Tibial nerve (tissue), 4 donors: Measurements from ENCODE around the gene DLST.

Experiments used
- CTCF ChIP-seq, 5 experiments: fragments of 200-600 bp in 3 of 5; fragments of 450-650 bp in 2 of 5; sonication (generic) in 3 of 5; IDR thresholded peaks; one replicate each; pipeline ENCODE4 v1.5.1; 2016 to 2019; ENCODE audit warnings: antibody characterized with exemption in 5 of 5, mild to moderate bottlenecking in 3 of 5, moderate library complexity in 2 of 5
- EP300 ChIP-seq, 2 donors: sonication (generic); formaldehyde crosslinking; IDR thresholded peaks; one replicate each; pipeline ENCODE4 v1.6.1; 2017; ENCODE audit warnings: antibody characterized with exemption in 2 of 2, mild to moderate bottlenecking in 1 of 2
- POLR2A ChIP-seq, 2 donors: fragments of 450-650 bp; IDR thresholded peaks; one replicate each; pipeline ENCODE4 v1.6.1; 2017; ENCODE audit warnings: antibody characterized with exemption in 2 of 2, mild to moderate bottlenecking in 2 of 2, moderate library complexity in 2 of 2

GRCh38 chr14:74868739-74869138 is 13.0 kb upstream of the DLST start:
- TF ChIP-seq CTCF (IDR thresholded peaks at IDR 0.05) (no peak), POLR2A (IDR thresholded peaks at IDR 0.05) (no peak), EP300 (IDR thresholded peaks at IDR 0.05) (no peak)
